ENCODE measurements around the gene PAQR7.

PAQR7 gene

GRCh38 chr1:25814549-25815087 lies 60.9 kb downstream of the PAQR7 start:
- DNase-seq: no peak

GRCh38 chr1:25813734-25814471 lies 61.6 kb downstream of the PAQR7 start:
- DNase-seq: no peak

- DNase-seq: no peak
Observed at GRCh38 chr1:25813071-25813733, 62.3 kb downstream of the PAQR7 start.
